Activated CD8-positive, alpha-beta memory T cell treated with anti-CD3 and anti-CD28 coated beads, Interleukin-2, amount 50 U/mL, for 1 hour (primary cell): Measurements from ENCODE around the gene TDRD12.
"Not testable (repeated sequence)": the region's sequence is repeated elsewhere in the genome, so short reads cannot be mapped to it uniquely, and the experiment has no call there.

Source experiments
- DNase-seq: peaks from one replicate; pipeline ENCODE4 v3.0.0-alpha.2; 2020; ENCODE audit errors: extremely low read depth

TDRD12 gene

GRCh38 chr19:32866564-32867265, 147.1 kb downstream of the TDRD12 start:
- DNase-seq = no peak

GRCh38 chr19:32867436-32867835, 147.9 kb downstream of the TDRD12 start:
- DNase-seq = not testable (repeated sequence)

GRCh38 chr19:32868206-32868950, 148.8 kb downstream of the TDRD12 start:
- DNase-seq = no peak

GRCh38 chr19:32869369-32869965, 149.9 kb downstream of the TDRD12 start, which contains the start of gene SLC7A9:
Gene SLC7A9 (minus strand): TSS chr19:32869767. CDS start chr19:32868534, 1,233 bp downstream.
- DNase-seq = no peak

GRCh38 chr19:32869966-32870573, 150.5 kb downstream of the TDRD12 start:
- no peak for DNase-seq

GRCh38 chr19:32870981-32871451, 151.4 kb downstream of the TDRD12 start:
- DNase-seq = no peak

- no peak for DNase-seq
Observed at GRCh38 chr19:32872391-32872790, 152.8 kb downstream of the TDRD12 start.

GRCh38 chr19:32873247-32873959, 153.8 kb downstream of the TDRD12 start:
- no peak for DNase-seq

GRCh38 chr19:32874605-32875004, 155.0 kb downstream of the TDRD12 start:
- DNase-seq = no peak

- no peak for DNase-seq
Observed at GRCh38 chr19:32875428-32875827, 155.9 kb downstream of the TDRD12 start.

GRCh38 chr19:32876236-32876918, 156.8 kb downstream of the TDRD12 start:
- no peak for DNase-seq

GRCh38 chr19:32876919-32877285, 157.3 kb downstream of the TDRD12 start:
- DNase-seq = no peak
